ENCODE results near the gene WDR45. TPM values are rescaled to one million over a fixed set of nuclear protein-coding genes. Genes with fewer than 3 reads are reported as not detected.

The WDR45 gene
- polyA plus RNA-seq, 1 donor from 2014 or later: 26.5 TPM

- Histone ChIP-seq H3K4me2 (ENCODE audit: low read length) (no peak overlapping the region), H3K27me3 (ENCODE audit: insufficient read depth, low read depth, low read length) (no peaks in the 10 kb centered on the region), H3K79me2 (replicated peaks; ENCODE audit: insufficient read depth, low read length) (no peaks in the 10 kb centered on the region), H4K20me1 (ENCODE audit: insufficient read depth) (no peaks in the 10 kb centered on the region), H3K9me2 (ENCODE audit: insufficient read depth, low read length) (no peaks in the 10 kb centered on the region), H3K4me3 (ENCODE audit: low read length) (no peak overlapping the region), H2AFZ (ENCODE audit: low read depth, low read length) (no peak overlapping the region), H3K9me3 (ENCODE audit: low read length) (no peaks in the 10 kb centered on the region), H3F3A (ENCODE audit: insufficient read depth, low read length, poor library complexity, severe bottlenecking) (no peaks in the 10 kb centered on the region), H3K36me3 (ENCODE audit: insufficient read depth, low read length) (no peaks in the 10 kb centered on the region), H3K9ac (ENCODE audit: low read length) (no peak overlapping the region), H3K27ac (ENCODE audit: low read length) (no peak overlapping the region)
- TF ChIP-seq, protein P1, sequence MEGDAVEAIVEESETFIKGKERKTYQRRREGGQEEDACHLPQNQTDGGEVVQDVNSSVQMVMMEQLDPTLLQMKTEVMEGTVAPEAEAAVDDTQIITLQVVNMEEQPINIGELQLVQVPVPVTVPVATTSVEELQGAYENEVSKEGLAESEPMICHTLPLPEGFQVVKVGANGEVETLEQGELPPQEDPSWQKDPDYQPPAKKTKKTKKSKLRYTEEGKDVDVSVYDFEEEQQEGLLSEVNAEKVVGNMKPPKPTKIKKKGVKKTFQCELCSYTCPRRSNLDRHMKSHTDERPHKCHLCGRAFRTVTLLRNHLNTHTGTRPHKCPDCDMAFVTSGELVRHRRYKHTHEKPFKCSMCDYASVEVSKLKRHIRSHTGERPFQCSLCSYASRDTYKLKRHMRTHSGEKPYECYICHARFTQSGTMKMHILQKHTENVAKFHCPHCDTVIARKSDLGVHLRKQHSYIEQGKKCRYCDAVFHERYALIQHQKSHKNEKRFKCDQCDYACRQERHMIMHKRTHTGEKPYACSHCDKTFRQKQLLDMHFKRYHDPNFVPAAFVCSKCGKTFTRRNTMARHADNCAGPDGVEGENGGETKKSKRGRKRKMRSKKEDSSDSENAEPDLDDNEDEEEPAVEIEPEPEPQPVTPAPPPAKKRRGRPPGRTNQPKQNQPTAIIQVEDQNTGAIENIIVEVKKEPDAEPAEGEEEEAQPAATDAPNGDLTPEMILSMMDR (IDR thresholded peaks at IDR 0.05; ENCODE audit: poor library complexity, severe bottlenecking): no peak
- TF ChIP-seq, protein P2, sequence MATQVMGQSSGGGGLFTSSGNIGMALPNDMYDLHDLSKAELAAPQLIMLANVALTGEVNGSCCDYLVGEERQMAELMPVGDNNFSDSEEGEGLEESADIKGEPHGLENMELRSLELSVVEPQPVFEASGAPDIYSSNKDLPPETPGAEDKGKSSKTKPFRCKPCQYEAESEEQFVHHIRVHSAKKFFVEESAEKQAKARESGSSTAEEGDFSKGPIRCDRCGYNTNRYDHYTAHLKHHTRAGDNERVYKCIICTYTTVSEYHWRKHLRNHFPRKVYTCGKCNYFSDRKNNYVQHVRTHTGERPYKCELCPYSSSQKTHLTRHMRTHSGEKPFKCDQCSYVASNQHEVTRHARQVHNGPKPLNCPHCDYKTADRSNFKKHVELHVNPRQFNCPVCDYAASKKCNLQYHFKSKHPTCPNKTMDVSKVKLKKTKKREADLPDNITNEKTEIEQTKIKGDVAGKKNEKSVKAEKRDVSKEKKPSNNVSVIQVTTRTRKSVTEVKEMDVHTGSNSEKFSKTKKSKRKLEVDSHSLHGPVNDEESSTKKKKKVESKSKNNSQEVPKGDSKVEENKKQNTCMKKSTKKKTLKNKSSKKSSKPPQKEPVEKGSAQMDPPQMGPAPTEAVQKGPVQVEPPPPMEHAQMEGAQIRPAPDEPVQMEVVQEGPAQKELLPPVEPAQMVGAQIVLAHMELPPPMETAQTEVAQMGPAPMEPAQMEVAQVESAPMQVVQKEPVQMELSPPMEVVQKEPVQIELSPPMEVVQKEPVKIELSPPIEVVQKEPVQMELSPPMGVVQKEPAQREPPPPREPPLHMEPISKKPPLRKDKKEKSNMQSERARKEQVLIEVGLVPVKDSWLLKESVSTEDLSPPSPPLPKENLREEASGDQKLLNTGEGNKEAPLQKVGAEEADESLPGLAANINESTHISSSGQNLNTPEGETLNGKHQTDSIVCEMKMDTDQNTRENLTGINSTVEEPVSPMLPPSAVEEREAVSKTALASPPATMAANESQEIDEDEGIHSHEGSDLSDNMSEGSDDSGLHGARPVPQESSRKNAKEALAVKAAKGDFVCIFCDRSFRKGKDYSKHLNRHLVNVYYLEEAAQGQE (IDR thresholded peaks at IDR 0.05; ENCODE audit: borderline replicate concordance): no peak
- no peak for TF ChIP-seq EZH2 (IDR thresholded peaks at IDR 0.05; ENCODE audit: borderline replicate concordance, insufficient read depth, low read length, poor library complexity, severe bottlenecking)
- TF ChIP-seq RAD21 (conservative IDR thresholded peaks at IDR 0.05): no peak
- TF ChIP-seq POLR2AphosphoS5 (IDR thresholded peaks at IDR 0.05): no peak
Measured at GRCh38 chrX:49117581-49117980, 37.9 kb upstream of the WDR45 start.

DNA sequence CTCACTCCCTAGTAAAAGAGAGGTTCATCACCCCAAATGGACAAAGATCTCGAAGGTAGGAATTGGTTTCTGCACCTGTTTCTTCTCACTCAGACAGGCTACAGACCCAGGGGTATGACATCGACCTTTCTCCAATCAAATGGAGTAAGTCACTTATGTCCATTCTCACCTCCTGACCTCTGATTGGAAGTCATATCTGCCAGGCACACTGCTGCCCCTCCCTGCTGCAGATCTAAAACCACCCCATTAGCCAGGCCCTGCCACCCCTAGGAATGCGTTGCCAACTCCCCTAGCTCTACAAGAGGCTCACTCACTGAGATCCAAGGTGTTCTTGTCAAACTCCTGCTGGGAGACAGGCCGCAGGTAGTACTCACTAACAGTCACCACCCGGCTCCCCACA lies 37.0 kb upstream of the WDR45 start:
- Histone ChIP-seq H3K27me3 (ENCODE audit: insufficient read depth, low read depth, low read length) (no peaks in the 10 kb centered on the region), H3K4me3 (ENCODE audit: low read length) (no peak overlapping the region), H3K36me3 (ENCODE audit: insufficient read depth, low read length) (no peaks in the 10 kb centered on the region), H3K4me2 (ENCODE audit: low read length) (no peak overlapping the region), H3K27ac (ENCODE audit: low read length) (no peak overlapping the region), H2AFZ (ENCODE audit: low read depth, low read length) (no peak overlapping the region), H3K79me2 (replicated peaks; ENCODE audit: insufficient read depth, low read length) (no peaks in the 10 kb centered on the region), H3K9me2 (ENCODE audit: insufficient read depth, low read length) (no peaks in the 10 kb centered on the region), H3K9ac (ENCODE audit: low read length) (no peak overlapping the region), H3K9me3 (ENCODE audit: low read length) (no peaks in the 10 kb centered on the region), H3F3A (ENCODE audit: insufficient read depth, low read length, poor library complexity, severe bottlenecking) (no peaks in the 10 kb centered on the region), H4K20me1 (ENCODE audit: insufficient read depth) (no peaks in the 10 kb centered on the region)
- TF ChIP-seq, protein P2 (IDR thresholded peaks at IDR 0.05; ENCODE audit: borderline replicate concordance): no peak
- TF ChIP-seq EP300 (conservative IDR thresholded peaks at IDR 0.05; ENCODE audit: poor library complexity, severe bottlenecking): no peak
- TF ChIP-seq EZH2 (IDR thresholded peaks at IDR 0.05; ENCODE audit: borderline replicate concordance, insufficient read depth, low read length, poor library complexity, severe bottlenecking): no peak
- no peak for TF ChIP-seq SMC3 (conservative IDR thresholded peaks at IDR 0.05; ENCODE audit: poor library complexity)
- TF ChIP-seq TAF1 (IDR thresholded peaks at IDR 0.05; ENCODE audit: low read depth): no peak
- no peak for TF ChIP-seq POLR2AphosphoS5 (IDR thresholded peaks at IDR 0.05)
- TF ChIP-seq, protein P1 (IDR thresholded peaks at IDR 0.05; ENCODE audit: poor library complexity, severe bottlenecking): no peak
- TF ChIP-seq RAD21 (conservative IDR thresholded peaks at IDR 0.05): no peak
- TF ChIP-seq MXI1 (conservative IDR thresholded peaks at IDR 0.05; ENCODE audit: poor library complexity, severe bottlenecking): no peak
